IMR-90 (cell line): Measurements from ENCODE around the gene P2RY14. TPM values are rescaled to one million over a fixed set of nuclear protein-coding genes. Genes with fewer than 3 reads are reported as not detected.

Source experiments
- ATAC-seq: fragments of 200-7000 bp; cut with Tn5 transposase; 2 replicates; pipeline ENCODE4 v1.9.1; 2020; ENCODE audit warnings: low read depth, mild to moderate bottlenecking, moderate library complexity
- BruUV-seq: library from RNA; stranded (reverse); fragments of 400-500 nt; replicated peaks from 2 replicates; lab custom pipeline; 2021; lab: Mats Ljungman, UMichigan
- CTCF ChIA-PET: fragments of 300-600 bp; formaldehyde crosslinking; extraction: SDS; loops from one replicate; lab custom pipeline; 2021; ENCODE audit warnings: antibody characterized with exemption; lab: Yijun Ruan, JAX
- POLR2A ChIA-PET: fragments of 300-600 bp; sonication (Branson Sonifier 250); formaldehyde crosslinking; loops from one replicate; lab custom pipeline; 2022; ENCODE audit warnings: antibody characterized with exemption; ENCODE audit not compliant: unreplicated experiment; lab: Charles Lee
- DNase-seq: peaks from one replicate; pipeline ENCODE4 v3.0.0; 2013
- H2AFZ ChIP-seq: replicated peaks from 2 replicates; pipeline ENCODE3; 2013; ENCODE audit warnings: low read length, mild to moderate bottlenecking; ENCODE audit not compliant: poor library complexity
- H2AK5ac ChIP-seq: 2 replicates; pipeline ENCODE4 v1.6.1; 2013; ENCODE audit warnings: low read depth, low read length, inconsistent platforms
- H2AK9ac ChIP-seq: replicated peaks from 2 replicates; pipeline ENCODE3; 2013; ENCODE audit warnings: mild to moderate bottlenecking, low read depth, low read length, moderate library complexity; ENCODE audit not compliant: poor library complexity
- H2BK120ac ChIP-seq: 2 replicates; pipeline ENCODE4 v1.6.1; 2013; ENCODE audit warnings: low read depth, low read length, inconsistent platforms
- H2BK15ac ChIP-seq: 3 replicates; pipeline ENCODE4 v1.6.1; 2013; ENCODE audit warnings: low read depth, low read length, inconsistent platforms
- H2BK20ac ChIP-seq: 2 replicates; pipeline ENCODE4 v1.6.1; 2013; ENCODE audit warnings: low read depth, mild to moderate bottlenecking, inconsistent platforms, low read length, moderate library complexity
- H2BK5ac ChIP-seq: 2 replicates; pipeline ENCODE4 v1.6.1; 2013; ENCODE audit warnings: mild to moderate bottlenecking, low read depth, low read length, inconsistent platforms; ENCODE audit not compliant: poor library complexity, severe bottlenecking
- H3K14ac ChIP-seq: replicated peaks from 2 replicates; pipeline ENCODE4 v1.6.1; 2013; ENCODE audit warnings: low read depth, low read length, inconsistent platforms
- H3K18ac ChIP-seq: 2 replicates; pipeline ENCODE4 v1.6.1; 2013; ENCODE audit warnings: low read depth, low read length, control low read depth
- H3K23ac ChIP-seq: 2 replicates; pipeline ENCODE4 v1.6.1; 2013; ENCODE audit warnings: low read depth, low read length, inconsistent platforms
- H3K27ac ChIP-seq: 2 replicates; pipeline ENCODE4 v1.5.1; 2013; ENCODE audit warnings: mild to moderate bottlenecking, control low read depth, low read length; ENCODE audit not compliant: insufficient read depth
- H3K27me3 ChIP-seq: 2 replicates; pipeline ENCODE4 v1.6.1; 2013; ENCODE audit warnings: low read length; ENCODE audit not compliant: control insufficient read depth, insufficient read depth
- H3K36me3 ChIP-seq: 2 replicates; pipeline ENCODE4 v1.6.1; 2013; ENCODE audit warnings: low read length, mixed read lengths; ENCODE audit not compliant: control insufficient read depth, insufficient read depth
- H3K4ac ChIP-seq: 2 replicates; pipeline ENCODE4 v1.6.1; 2013; ENCODE audit warnings: low read depth, low read length, inconsistent platforms
- H3K4me1 ChIP-seq: 2 replicates; pipeline ENCODE4 v1.6.1; 2013; ENCODE audit warnings: low read length, mixed read lengths; ENCODE audit not compliant: control insufficient read depth, insufficient read depth
- H3K4me2 ChIP-seq: 2 replicates; pipeline ENCODE4 v1.6.1; 2013; ENCODE audit warnings: low read depth, mild to moderate bottlenecking, control low read depth, low read length, moderate library complexity
- H3K4me3 ChIP-seq: 2 replicates; pipeline ENCODE4 v1.5.1; 2013; ENCODE audit warnings: low read depth, mild to moderate bottlenecking, control low read depth, low read length, moderate library complexity; ENCODE audit not compliant: insufficient read depth
- H3K56ac ChIP-seq: 2 replicates; pipeline ENCODE4 v1.6.1; 2013; ENCODE audit warnings: low read length, inconsistent platforms; ENCODE audit not compliant: insufficient read depth; ENCODE audit errors: extremely low read depth
- H3K79me1 ChIP-seq, 2 experiments: 2 replicates each; pipeline ENCODE4 v1.6.1; 2013; ENCODE audit warnings: low read length in 2 of 2, inconsistent platforms in 1 of 2, low read depth in 1 of 2
- H3K9ac ChIP-seq: 2 replicates; pipeline ENCODE4 v1.6.1; 2013; ENCODE audit warnings: low read depth, low read length, control low read depth
- H3K9me1 ChIP-seq: 2 replicates; pipeline ENCODE4 v1.6.1; 2013; ENCODE audit warnings: low read length, inconsistent platforms; ENCODE audit not compliant: insufficient read depth
- H3K9me3 ChIP-seq: 2 replicates; pipeline ENCODE4 v1.6.1; 2013; ENCODE audit warnings: low read length; ENCODE audit not compliant: control insufficient read depth, insufficient read depth
- H4K20me1 ChIP-seq: 2 replicates; pipeline ENCODE4 v1.6.1; 2013; ENCODE audit warnings: low read length, inconsistent platforms; ENCODE audit not compliant: insufficient read depth
- H4K5ac ChIP-seq: 2 replicates; pipeline ENCODE4 v1.6.1; 2013; ENCODE audit warnings: mild to moderate bottlenecking, low read depth, low read length, control low read depth
- H4K8ac ChIP-seq, 2 experiments: 2 replicates each; pipeline ENCODE4 v1.6.1; 2013; ENCODE audit warnings: low read depth in 2 of 2, low read length in 2 of 2, control low read depth in 1 of 2, inconsistent platforms in 1 of 2
- H4K91ac ChIP-seq: 2 replicates; pipeline ENCODE4 v1.6.1; 2013; ENCODE audit warnings: low read depth, low read length, inconsistent platforms; ENCODE audit not compliant: insufficient read depth
- BHLHE40 ChIP-seq: fragments of 150-350 bp; IDR thresholded peaks from 2 replicates; pipeline ENCODE4 v1.6.1; 2016; ENCODE audit warnings: mild to moderate bottlenecking, low read depth, low read length
- MAZ ChIP-seq: IDR thresholded peaks from 2 replicates; pipeline ENCODE4 v1.6.1; 2012; ENCODE audit warnings: low read depth, mild to moderate bottlenecking, low read length, improper control_type of control experiment, moderate library complexity, borderline replicate concordance
- RAD21 ChIP-seq: IDR thresholded peaks from 2 replicates; pipeline ENCODE4 v1.6.1; 2012; ENCODE audit warnings: low read length, improper control_type of control experiment
- WGBS, 2 experiments: methylation state at CpG; one replicate each; pipeline versions ENCODE4 v1.1.5 to v1.1.7; 2013; ENCODE audit warnings: missing lambda C conversion rate in 2 of 2; ENCODE audit not compliant: insufficient read length in 1 of 2; ENCODE audit errors: extremely low coverage in 2 of 2; 5-methylcytosine and 5-hydroxymethylcytosine counted together
- dilution Hi-C: fragments of 300-500 bp; cut with HindIII; formaldehyde crosslinking; loops from one replicate; pipeline ENCODE4 v1.14.3; 2018; ENCODE audit warnings: low sequenced_read_pairs; ENCODE audit not compliant: unreplicated experiment
- in situ Hi-C: fragments of 300-500 bp; cut with MboI; formaldehyde crosslinking; loops from 3 replicates; pipeline ENCODE4 v1.14.3; 2019; ENCODE audit warnings: low sequenced_read_pairs, inconsistent platforms, mixed read lengths
- intact Hi-C: fragments of 100-400 bp; cut with micrococcal nuclease; formaldehyde crosslinking; loops from 2 replicates; pipeline ENCODE4 v1.10.0; 2022
- polyA plus RNA-seq, 3 experiments: library from polyadenylated mRNA; depleted of rRNA; stranded (reverse); fragments of >200 nt; gene quantifications; 2 replicates each; pipeline ENCODE4 v1.2.3, GENCODE V29; 2012; ENCODE audit warnings: low replicate concordance in 1 of 3
- total RNA-seq: library from RNA; depleted of rRNA; stranded (reverse); fragments of >200 nt; gene quantifications from 2 replicates; pipeline ENCODE4 v1.2.3, GENCODE V29; 2012

The P2RY14 gene
- total and polyA plus RNA-seq, 2 of the 4 experiments (the other 2 are of a cell fraction), result not detected

GRCh38 chr3:151275091-151275490 is 3.3 kb downstream of the P2RY14 start:
- Histone ChIP-seq H3K9ac (no peak overlapping the region), H4K5ac (no peak overlapping the region), H2BK5ac (no peak overlapping the region), H3K4me3 (no peak overlapping the region), H2AFZ (no peak overlapping the region), H3K9me3 (no peaks in the 10 kb centered on the region), H3K4me2 (no peak overlapping the region), H3K23ac (no peak overlapping the region), H2BK120ac (no peak overlapping the region), H4K20me1 (no peaks in the 10 kb centered on the region), H3K14ac (no peak overlapping the region), H4K91ac (no peak overlapping the region), H3K36me3 (no peaks in the 10 kb centered on the region), H3K79me1 (no peaks in the 10 kb centered on the region), H2AK9ac (no peak overlapping the region), H3K9me1 (no peaks in the 10 kb centered on the region), H3K4ac (no peak overlapping the region), H2AK5ac (no peak overlapping the region), H3K4me1 (peaks cover 2% of the 10 kb centered on the region; the same call in 1 of the 2 replicates), H4K8ac (no peak overlapping the region), H3K27me3 (no peaks in the 10 kb centered on the region), H2BK20ac (no peak overlapping the region), H2BK15ac (no peak overlapping the region), H3K27ac (no peak overlapping the region), H3K56ac (no peak overlapping the region), H3K18ac (no peak overlapping the region)
- ChIA-PET CTCF (interaction anchor here (0.9 kb wide), 1 partner anchor 107 kb away, joined by 3 read pairs; no protein-coding TSS in a partner anchor), POLR2A (no interaction called here)
- intact Hi-C loops (no loop called here), in situ Hi-C loops (loop anchor here (5.0 kb wide), 2 partner anchors 48 to 108 kb away; no protein-coding TSS in a partner anchor), dilution Hi-C loops (no loop called here)
- no peak for ATAC-seq
- TF ChIP-seq MAZ, result no peak
- TF ChIP-seq RAD21, result no peak
- TF ChIP-seq BHLHE40, result no peak
- no TSS peak for BruUV-seq
- no peak for DNase-seq
- WGBS, 2 experiments, result no CpG with 5 or more reads among the region's 5 CpGs
